Large intestine (tissue), 3 donors: ENCODE measurements around the gene DYNC1I2. TPM values are rescaled to one million over a fixed set of nuclear protein-coding genes. Genes with fewer than 3 reads are reported as not detected.

ENCODE experiments used
- DNase-seq, 2 donors: peaks; one replicate each; pipeline versions ENCODE4 v3.0.0 to v3.0.0-alpha.2; 2013
- H3K27ac ChIP-seq: one replicate; pipeline ENCODE4 v1.5.1; 2013; ENCODE audit warnings: low read length
- H3K27me3 ChIP-seq: 2 replicates; pipeline ENCODE4 v1.6.1; 2013; ENCODE audit warnings: low read length; ENCODE audit not compliant: control insufficient read depth, insufficient read depth
- H3K36me3 ChIP-seq: 2 replicates; pipeline ENCODE4 v1.6.1; 2013; ENCODE audit warnings: low read length; ENCODE audit not compliant: control insufficient read depth, insufficient read depth
- H3K4me1 ChIP-seq: one replicate; pipeline ENCODE4 v1.6.1; 2013; ENCODE audit warnings: low read length; ENCODE audit not compliant: control insufficient read depth, insufficient read depth
- H3K4me3 ChIP-seq: one replicate; pipeline ENCODE4 v1.5.1; 2013; ENCODE audit warnings: low read length
- H3K9me3 ChIP-seq: one replicate; pipeline ENCODE4 v1.6.1; 2013; ENCODE audit warnings: mild to moderate bottlenecking, low read depth, low read length, moderate library complexity; ENCODE audit not compliant: control insufficient read depth
- WGBS: methylation state at CpG from one replicate; pipeline ENCODE4 v1.1.5; 2013; ENCODE audit warnings: low lambda C conversion rate; ENCODE audit not compliant: insufficient coverage; 5-methylcytosine and 5-hydroxymethylcytosine counted together
- polyA plus RNA-seq: library from polyadenylated mRNA; unstranded; fragments of 120-200 nt; gene quantifications from one replicate; pipeline ENCODE4 v1.2.1, GENCODE V29; 2013

The DYNC1I2 gene
- polyA plus RNA-seq, 1 donor, result 98.1 TPM

DNA sequence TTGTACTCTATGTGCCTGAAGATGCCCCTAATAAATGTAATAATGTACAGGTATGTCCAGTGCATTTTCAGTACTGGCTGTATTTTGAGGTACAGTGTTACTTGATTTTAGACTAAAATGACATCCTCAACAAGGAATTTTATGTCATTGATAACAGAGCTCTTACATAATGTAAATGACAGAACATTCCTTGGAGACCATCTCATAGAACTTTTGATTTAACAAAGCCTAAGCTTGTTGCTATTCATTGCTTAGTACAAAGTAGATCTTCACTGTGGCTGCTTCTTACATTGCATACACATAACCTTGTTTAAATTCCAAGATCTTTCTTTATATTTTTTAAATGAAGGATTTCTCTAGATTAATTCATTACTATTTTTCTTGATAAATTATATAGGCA, 24.1 kb downstream of the DYNC1I2 start:
- no peak overlapping the region for H3K4me3 ChIP-seq
- peaks cover 13% of the 10 kb centered on the region for H3K36me3 ChIP-seq
- no peak for DNase-seq

DNA sequence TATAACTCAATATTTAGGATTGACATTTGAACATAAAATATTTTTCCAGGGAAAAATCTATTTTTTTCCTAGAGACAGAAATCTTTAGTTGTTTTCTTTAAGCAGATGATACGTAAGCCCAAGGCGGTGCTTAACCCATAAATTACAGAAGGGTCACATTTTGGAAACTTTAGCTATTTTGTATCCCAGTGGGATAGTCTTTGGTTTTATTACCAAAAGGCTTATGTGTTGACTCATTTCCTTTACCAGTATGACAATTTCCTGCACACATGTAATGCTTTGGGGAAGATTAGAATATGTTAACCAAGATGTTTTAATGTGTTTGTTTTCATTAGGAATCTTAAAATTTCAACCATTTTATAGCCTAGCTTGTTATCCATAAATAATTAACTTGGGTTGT, 24.8 kb downstream of the DYNC1I2 start:
- WGBS, result 93% methylated on average over 2 of the region's 2 CpGs
- Histone ChIP-seq H3K4me1 (no peaks in the 10 kb centered on the region), H3K9me3 (no peaks in the 10 kb centered on the region), H3K4me3 (no peak overlapping the region), H3K36me3 (peaks cover 15% of the 10 kb centered on the region), H3K27me3 (no peaks in the 10 kb centered on the region), H3K27ac (no peak overlapping the region)
- DNase-seq, result no peak

More for the DNA sequence above, 24.1 kb downstream of the DYNC1I2 start:
- no peak overlapping the region for H3K27ac ChIP-seq
- no peaks in the 10 kb centered on the region for H3K9me3 ChIP-seq
- no peaks in the 10 kb centered on the region for H3K27me3 ChIP-seq
- H3K4me1 ChIP-seq, result no peaks in the 10 kb centered on the region

- DNase-seq, result no peak
- H3K36me3 ChIP-seq, result peaks cover 19% of the 10 kb centered on the region
Observed at GRCh38 chr2:171718720-171719119, 31.5 kb downstream of the DYNC1I2 start.

DNA sequence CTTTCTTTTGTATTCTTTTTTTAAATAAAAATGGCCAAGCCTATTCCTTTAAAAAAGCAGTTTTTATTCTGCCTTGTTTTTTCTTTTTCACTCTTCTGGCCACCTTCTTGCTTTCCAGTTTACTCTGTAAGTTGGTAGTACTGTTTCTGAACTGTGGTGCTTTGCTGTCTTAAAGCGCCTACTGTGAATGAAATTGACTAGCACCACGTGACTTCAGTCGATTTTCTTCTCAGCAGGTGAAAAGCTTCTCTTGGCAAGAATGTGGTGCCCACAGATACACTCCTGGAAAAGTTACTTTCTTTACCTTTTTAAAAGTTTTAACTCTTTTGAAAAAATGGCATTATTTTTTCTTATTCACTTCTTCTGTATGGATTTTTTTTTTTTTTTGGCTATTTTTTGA, 32.4 kb downstream of the DYNC1I2 start:
- H3K27ac ChIP-seq, result no peak overlapping the region
- DNase-seq, result no peak
- H3K27me3 ChIP-seq, result no peaks in the 10 kb centered on the region
- peaks cover 27% of the 10 kb centered on the region for H3K36me3 ChIP-seq
- H3K4me1 ChIP-seq, result no peaks in the 10 kb centered on the region
- WGBS, result 100% methylated on average over 1 of the region's 3 CpGs
- no peak overlapping the region for H3K4me3 ChIP-seq
- H3K9me3 ChIP-seq, result no peaks in the 10 kb centered on the region

More at GRCh38 chr2:171718720-171719119, 31.5 kb downstream of the DYNC1I2 start:
- no peaks in the 10 kb centered on the region for H3K9me3 ChIP-seq
- WGBS, result 86% methylated on average over 2 of the region's 4 CpGs
- H3K4me3 ChIP-seq, result no peak overlapping the region
- H3K27me3 ChIP-seq, result no peaks in the 10 kb centered on the region
- H3K27ac ChIP-seq, result no peak overlapping the region
- H3K4me1 ChIP-seq, result no peaks in the 10 kb centered on the region

- Histone ChIP-seq H3K4me3 (no peak overlapping the region), H3K9me3 (no peaks in the 10 kb centered on the region), H3K36me3 (peaks cover 30% of the 10 kb centered on the region), H3K27me3 (no peaks in the 10 kb centered on the region), H3K27ac (no peak overlapping the region), H3K4me1 (no peaks in the 10 kb centered on the region)
- DNase-seq, result no peak
- no CpG with 5 or more reads among the region's 12 CpGs for WGBS
Observed at GRCh38 chr2:171723716-171724683, 36.7 kb downstream of the DYNC1I2 start.

- Histone ChIP-seq H3K27ac (no peak overlapping the region), H3K27me3 (no peaks in the 10 kb centered on the region), H3K4me3 (no peak overlapping the region), H3K4me1 (no peaks in the 10 kb centered on the region), H3K36me3 (peaks cover 45% of the 10 kb centered on the region), H3K9me3 (no peaks in the 10 kb centered on the region)
- no peak for DNase-seq
- 100% methylated on average over 1 of the region's 1 CpG for WGBS
Observed at GRCh38 chr2:171726847-171727450, 39.7 kb downstream of the DYNC1I2 start.

DNA sequence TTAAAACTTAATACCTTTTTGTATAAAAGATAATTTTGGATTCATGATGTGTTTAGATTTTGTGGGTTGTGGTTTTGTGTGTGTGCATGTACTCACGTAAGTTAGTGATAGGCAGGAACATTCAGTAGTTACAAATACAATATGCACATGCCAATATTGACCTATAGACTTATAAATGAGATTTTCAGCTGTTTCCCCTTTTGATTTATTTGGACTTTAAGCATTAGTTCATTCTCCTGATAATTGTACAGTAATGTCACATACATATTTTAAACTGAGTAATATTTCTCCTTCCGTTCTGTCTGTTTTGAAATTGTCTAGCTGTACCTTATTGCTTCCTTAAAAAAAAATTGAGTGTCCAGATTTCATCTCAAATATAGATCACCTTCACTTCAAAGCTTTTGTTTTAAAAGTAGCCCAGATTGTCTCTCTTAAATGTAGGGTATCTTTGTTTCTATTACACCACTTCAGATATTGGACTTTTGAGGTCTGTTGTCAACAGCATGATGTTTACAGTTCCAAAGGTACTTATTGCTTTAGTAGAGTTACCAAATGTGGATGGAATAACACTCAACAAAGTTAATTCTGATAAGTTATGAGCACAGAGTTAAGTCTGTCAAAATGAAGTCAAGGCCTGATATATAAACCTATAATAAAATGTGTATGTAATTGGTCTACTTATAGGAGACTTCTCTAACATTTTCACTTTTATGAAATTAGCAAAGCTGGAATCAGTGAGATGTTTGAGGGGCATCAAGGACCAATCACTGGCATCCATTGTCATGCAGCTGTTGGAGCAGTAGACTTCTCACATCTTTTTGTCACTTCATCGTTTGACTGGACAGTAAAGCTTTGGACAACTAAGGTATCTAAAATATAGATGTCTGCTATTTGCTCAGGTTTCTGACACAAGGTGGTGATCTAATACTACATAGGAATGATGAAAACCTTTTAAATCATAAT, 42.0 kb downstream of the DYNC1I2 start:
- Histone ChIP-seq H3K4me1 (no peaks in the 10 kb centered on the region), H3K4me3 (no peak overlapping the region), H3K27ac (no peak overlapping the region), H3K9me3 (no peaks in the 10 kb centered on the region), H3K27me3 (no peaks in the 10 kb centered on the region), H3K36me3 (peaks cover 45% of the 10 kb centered on the region)
- no peak for DNase-seq
- WGBS, result 100% methylated on average over 1 of the region's 3 CpGs

DNA sequence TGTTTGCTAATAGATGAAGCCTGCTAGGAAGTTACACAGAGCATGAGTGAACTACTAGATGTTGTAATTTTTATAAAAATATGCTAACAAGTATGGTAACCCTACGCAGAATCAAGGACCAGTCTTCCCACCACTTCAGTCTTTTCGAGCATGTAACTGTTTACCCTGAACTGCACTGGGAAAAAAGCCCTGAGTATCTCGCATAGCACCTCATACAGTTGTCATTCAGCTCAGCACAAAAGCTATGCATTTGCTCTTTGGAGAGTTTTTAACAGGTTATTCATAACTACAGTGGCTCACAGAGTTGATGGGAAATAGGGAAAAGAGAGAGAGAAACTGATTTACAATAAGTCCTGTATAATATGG, 42.7 kb downstream of the DYNC1I2 start:
- no peak for DNase-seq
- Histone ChIP-seq H3K4me1 (no peaks in the 10 kb centered on the region), H3K27me3 (no peaks in the 10 kb centered on the region), H3K36me3 (peaks cover 47% of the 10 kb centered on the region), H3K27ac (no peak overlapping the region), H3K9me3 (no peaks in the 10 kb centered on the region), H3K4me3 (no peak overlapping the region)
- no CpG with 5 or more reads among the region's 3 CpGs for WGBS

- H3K4me1 ChIP-seq, result no peaks in the 10 kb centered on the region
- DNase-seq, result no peak
- peaks cover 47% of the 10 kb centered on the region for H3K36me3 ChIP-seq
- no peak overlapping the region for H3K4me3 ChIP-seq
- no peak overlapping the region for H3K27ac ChIP-seq
- H3K27me3 ChIP-seq, result no peaks in the 10 kb centered on the region
- no peaks in the 10 kb centered on the region for H3K9me3 ChIP-seq
- WGBS, result no CpG with 5 or more reads among the region's 4 CpGs
Observed at GRCh38 chr2:171735991-171736710, 48.9 kb downstream of the DYNC1I2 start.
